Measurements from ENCODE around the gene PREB. TPM values are rescaled to one million over a fixed set of nuclear protein-coding genes. Genes with fewer than 3 reads are reported as not detected.

PREB gene
- total RNA-seq, 1 donor, result 45.2 TPM

DNA sequence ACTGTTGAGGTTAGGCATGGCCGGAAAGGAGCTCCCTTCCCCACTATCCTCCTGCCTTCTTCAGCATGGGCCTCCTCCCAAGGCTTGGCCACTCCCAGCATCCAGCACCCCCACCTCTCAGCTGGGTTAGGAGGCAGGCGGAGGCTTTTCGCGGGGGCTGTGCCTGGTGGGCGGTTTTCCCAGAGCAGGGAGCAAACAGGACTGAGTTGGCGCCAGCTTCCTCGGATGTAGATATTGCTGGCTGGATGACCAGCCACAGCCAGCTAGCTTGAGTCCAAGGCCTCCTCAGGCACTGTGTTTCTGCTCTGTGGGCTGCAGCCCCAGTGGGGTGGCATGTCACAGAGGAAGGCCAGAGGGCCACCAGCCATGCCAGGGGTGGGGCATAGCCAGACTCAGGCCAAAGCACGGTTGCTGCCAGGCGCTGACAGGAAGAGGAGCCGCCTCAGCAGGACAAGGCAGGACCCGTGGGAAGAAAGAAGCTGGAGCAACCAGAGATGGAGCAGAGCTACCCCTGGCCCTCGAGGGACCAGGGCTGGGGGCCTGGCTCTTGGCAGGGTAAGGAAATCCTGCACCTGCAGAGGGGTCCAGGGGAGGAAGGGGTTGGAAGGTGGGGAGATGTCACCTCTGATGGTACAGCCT, 14.5 kb upstream of the PREB start, which contains the start of gene TCF23:
Gene TCF23 (plus strand): TSS at position 204 of the 639 bp plus-strand sequence. CDS start 130 bp downstream, at position 334.
- H2AFZ ChIP-seq (ENCODE audit: low read length), result no peak within 1 kb of the TSS
- H3K4me3 ChIP-seq (ENCODE audit: insufficient read depth, low read length), result no peak within 1 kb of the TSS
- no peaks in the 10 kb centered on the region for H3K27me3 ChIP-seq (ENCODE audit: insufficient read depth, low read length)
- no peaks in the 10 kb centered on the region for H3K36me3 ChIP-seq (ENCODE audit: insufficient read depth, low read length)
- no peak within 1 kb of the TSS for H3K27ac ChIP-seq (ENCODE audit: low read depth, low read length)
- H4K20me1 ChIP-seq (ENCODE audit: insufficient read depth, low read length), result no peaks in the 10 kb centered on the region
- no peak within 1 kb of the TSS for H3K4me2 ChIP-seq (ENCODE audit: insufficient read depth, low read length)
- no peaks in the 10 kb centered on the region for H3K79me2 ChIP-seq (ENCODE audit: insufficient read depth, low read length)
- DNase-seq (ENCODE audit: insufficient read length, low spot score, missing footprints), result no peak
- TF ChIP-seq, protein P1, sequence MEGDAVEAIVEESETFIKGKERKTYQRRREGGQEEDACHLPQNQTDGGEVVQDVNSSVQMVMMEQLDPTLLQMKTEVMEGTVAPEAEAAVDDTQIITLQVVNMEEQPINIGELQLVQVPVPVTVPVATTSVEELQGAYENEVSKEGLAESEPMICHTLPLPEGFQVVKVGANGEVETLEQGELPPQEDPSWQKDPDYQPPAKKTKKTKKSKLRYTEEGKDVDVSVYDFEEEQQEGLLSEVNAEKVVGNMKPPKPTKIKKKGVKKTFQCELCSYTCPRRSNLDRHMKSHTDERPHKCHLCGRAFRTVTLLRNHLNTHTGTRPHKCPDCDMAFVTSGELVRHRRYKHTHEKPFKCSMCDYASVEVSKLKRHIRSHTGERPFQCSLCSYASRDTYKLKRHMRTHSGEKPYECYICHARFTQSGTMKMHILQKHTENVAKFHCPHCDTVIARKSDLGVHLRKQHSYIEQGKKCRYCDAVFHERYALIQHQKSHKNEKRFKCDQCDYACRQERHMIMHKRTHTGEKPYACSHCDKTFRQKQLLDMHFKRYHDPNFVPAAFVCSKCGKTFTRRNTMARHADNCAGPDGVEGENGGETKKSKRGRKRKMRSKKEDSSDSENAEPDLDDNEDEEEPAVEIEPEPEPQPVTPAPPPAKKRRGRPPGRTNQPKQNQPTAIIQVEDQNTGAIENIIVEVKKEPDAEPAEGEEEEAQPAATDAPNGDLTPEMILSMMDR (IDR thresholded peaks at IDR 0.05; ENCODE audit: extremely low read depth, low read depth, low read length), result no peak
- no peaks in the 10 kb centered on the region for H3K4me1 ChIP-seq (ENCODE audit: insufficient read depth, low read length)
- no peaks in the 10 kb centered on the region for H3K9me3 ChIP-seq (ENCODE audit: low read depth, low read length)

DNA sequence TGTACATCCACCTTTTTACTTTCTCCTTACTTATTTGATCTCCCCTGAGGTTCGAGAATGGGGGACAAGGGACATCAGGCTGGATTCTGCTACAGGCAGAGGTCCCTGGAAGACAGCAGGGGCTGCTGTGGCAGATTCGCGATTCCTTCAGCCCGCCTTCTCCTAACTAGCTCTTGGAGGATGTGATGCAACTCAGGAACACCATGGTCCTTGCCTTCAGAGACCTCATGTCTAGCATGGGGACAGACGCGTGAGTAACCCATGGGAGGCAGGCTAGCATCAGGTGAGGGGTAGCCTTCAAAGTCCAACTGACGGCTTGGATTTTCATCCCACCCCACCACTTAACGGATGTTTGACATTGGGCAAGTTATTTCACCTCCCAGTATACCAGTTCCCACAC, 13.5 kb upstream of the PREB start:
- Histone ChIP-seq H3K4me1 (ENCODE audit: insufficient read depth, low read length) (no peaks in the 10 kb centered on the region), H3K36me3 (ENCODE audit: insufficient read depth, low read length) (no peaks in the 10 kb centered on the region), H2AFZ (ENCODE audit: low read length) (no peak overlapping the region), H3K9me3 (ENCODE audit: low read depth, low read length) (no peaks in the 10 kb centered on the region), H3K27me3 (ENCODE audit: insufficient read depth, low read length) (peaks cover 9% of the 10 kb centered on the region), H3K27ac (ENCODE audit: low read depth, low read length) (no peak overlapping the region), H3K4me2 (ENCODE audit: insufficient read depth, low read length) (no peak overlapping the region), H3K79me2 (ENCODE audit: insufficient read depth, low read length) (no peaks in the 10 kb centered on the region), H4K20me1 (ENCODE audit: insufficient read depth, low read length) (no peaks in the 10 kb centered on the region), H3K4me3 (ENCODE audit: insufficient read depth, low read length) (no peak overlapping the region)
- TF ChIP-seq, protein P1 (IDR thresholded peaks at IDR 0.05; ENCODE audit: extremely low read depth, low read depth, low read length), result no peak
- DNase-seq (ENCODE audit: insufficient read length, low spot score, missing footprints), result no peak

DNA sequence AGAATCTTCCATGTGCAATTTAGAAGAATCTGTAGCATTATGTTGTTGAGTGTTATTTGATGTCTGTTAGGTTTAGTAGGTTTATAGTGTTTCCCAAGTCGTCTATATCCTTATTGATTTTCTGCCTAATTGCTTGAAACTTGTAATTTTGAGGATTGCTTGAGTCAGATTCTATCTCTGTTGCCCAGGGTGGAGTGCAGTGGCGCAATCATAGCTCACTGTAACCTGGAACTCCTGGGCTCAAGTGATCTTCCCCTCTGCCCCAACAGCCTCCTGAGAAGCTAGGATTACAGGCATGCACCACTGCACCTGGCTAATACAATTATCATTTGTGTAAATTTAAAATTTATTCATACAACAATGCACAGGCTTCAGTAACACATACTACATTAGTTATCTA, 11.2 kb upstream of the PREB start:
- DNase-seq (ENCODE audit: insufficient read length, low spot score, missing footprints), result no peak
- Histone ChIP-seq H3K79me2 (ENCODE audit: insufficient read depth, low read length) (no peaks in the 10 kb centered on the region), H4K20me1 (ENCODE audit: insufficient read depth, low read length) (no peaks in the 10 kb centered on the region), H3K4me2 (ENCODE audit: insufficient read depth, low read length) (no peak overlapping the region), H3K4me3 (ENCODE audit: insufficient read depth, low read length) (no peak overlapping the region), H3K9me3 (ENCODE audit: low read depth, low read length) (no peaks in the 10 kb centered on the region), H3K36me3 (ENCODE audit: insufficient read depth, low read length) (no peaks in the 10 kb centered on the region), H3K4me1 (ENCODE audit: insufficient read depth, low read length) (no peaks in the 10 kb centered on the region), H3K27me3 (ENCODE audit: insufficient read depth, low read length) (peaks cover 10% of the 10 kb centered on the region), H3K27ac (ENCODE audit: low read depth, low read length) (no peak overlapping the region), H2AFZ (ENCODE audit: low read length) (no peak overlapping the region)
- TF ChIP-seq, protein P1 (IDR thresholded peaks at IDR 0.05; ENCODE audit: extremely low read depth, low read depth, low read length), result no peak

DNA sequence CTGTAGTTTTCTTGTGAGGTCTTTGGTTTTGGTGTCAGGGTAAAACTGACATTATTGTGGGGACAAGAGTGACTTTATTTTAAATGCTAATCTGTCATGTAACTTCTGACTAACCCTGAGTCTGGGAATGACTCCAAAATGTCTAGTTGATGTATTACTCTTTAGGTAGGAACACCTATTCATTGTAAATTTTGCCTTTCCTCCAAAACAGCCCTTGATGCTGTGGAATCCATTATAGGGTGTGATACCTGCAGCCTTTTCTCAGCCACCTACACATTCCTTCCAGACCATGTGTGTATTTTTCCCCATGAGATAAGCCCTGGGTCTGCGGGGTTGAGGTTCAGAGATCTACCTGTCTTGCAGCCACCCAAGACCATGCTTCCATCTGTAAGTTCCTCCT, 8.8 kb upstream of the PREB start:
- H3K27me3 ChIP-seq (ENCODE audit: insufficient read depth, low read length), result peaks cover 18% of the 10 kb centered on the region
- H3K9me3 ChIP-seq (ENCODE audit: low read depth, low read length), result no peaks in the 10 kb centered on the region
- no peak overlapping the region for H2AFZ ChIP-seq (ENCODE audit: low read length)
- no peak overlapping the region for H3K4me2 ChIP-seq (ENCODE audit: insufficient read depth, low read length)
- TF ChIP-seq, protein P1 (IDR thresholded peaks at IDR 0.05; ENCODE audit: extremely low read depth, low read depth, low read length), result no peak
- H3K27ac ChIP-seq (ENCODE audit: low read depth, low read length), result no peak overlapping the region
- H4K20me1 ChIP-seq (ENCODE audit: insufficient read depth, low read length), result no peaks in the 10 kb centered on the region
- no peaks in the 10 kb centered on the region for H3K79me2 ChIP-seq (ENCODE audit: insufficient read depth, low read length)
- no peak for DNase-seq (ENCODE audit: insufficient read length, low spot score, missing footprints)
- no peaks in the 10 kb centered on the region for H3K36me3 ChIP-seq (ENCODE audit: insufficient read depth, low read length)
- H3K4me1 ChIP-seq (ENCODE audit: insufficient read depth, low read length), result no peaks in the 10 kb centered on the region
- H3K4me3 ChIP-seq (ENCODE audit: insufficient read depth, low read length), result no peak overlapping the region
